ENCODE data around the gene BRAP.
A peak's percentile ranks its signal among the peaks of the same experiment; 100 is the strongest.
"Not testable (repeated sequence)": the region's sequence is repeated elsewhere in the genome, so short reads cannot be mapped to it uniquely, and the experiment has no call there.

BRAP gene

DNA sequence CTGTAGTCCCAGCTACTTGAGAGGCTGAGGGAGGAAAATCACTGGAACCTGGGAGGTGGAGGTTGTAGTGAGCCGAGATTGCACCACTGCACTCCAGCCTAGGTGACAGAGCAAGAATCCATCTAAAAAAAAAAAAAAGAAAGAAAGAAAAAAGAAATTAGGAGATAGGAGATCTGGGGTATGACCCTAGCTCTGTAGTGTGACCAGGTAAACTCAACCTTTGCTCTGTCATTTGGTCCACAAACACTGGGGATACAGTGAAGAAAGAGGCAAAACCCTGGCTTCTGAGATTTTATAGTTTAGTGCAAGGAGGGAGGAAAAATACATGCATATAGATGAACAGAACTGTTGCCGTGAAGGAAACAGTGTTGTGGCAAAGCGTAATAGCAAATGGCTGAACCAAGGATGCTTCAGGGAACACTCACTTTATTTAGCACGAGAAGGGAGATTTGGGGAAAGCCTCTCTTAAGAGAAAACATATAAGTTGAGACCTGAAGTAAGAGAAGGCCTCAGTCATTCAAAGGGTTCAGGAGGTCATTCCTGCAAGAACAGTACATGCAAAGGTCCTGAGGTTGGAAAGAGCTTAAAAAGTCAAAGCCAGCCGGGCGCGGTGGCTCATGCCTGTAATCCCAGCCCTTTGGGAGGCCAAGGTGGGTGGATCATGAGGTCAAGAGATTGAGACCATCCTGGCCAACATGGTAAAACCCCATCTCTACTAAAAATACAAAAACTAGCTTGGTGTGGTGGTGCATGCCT, 57.1 kb downstream of the BRAP start:
- no peaks in the 10 kb centered on the region for H3K36me3 ChIP-seq (ENCODE audit: control insufficient read depth, insufficient read depth, low read length)
- H3K27ac ChIP-seq (ENCODE audit: low read depth, low read length), result no peak overlapping the region
- no peak overlapping the region for H3K9ac ChIP-seq (ENCODE audit: low read length)
- no peaks in the 10 kb centered on the region for H3K4me1 ChIP-seq (ENCODE audit: control insufficient read depth, insufficient read depth, low read length)
- no peaks in the 10 kb centered on the region for H3K27me3 ChIP-seq (ENCODE audit: control insufficient read depth, insufficient read depth, low read length)
- no peak overlapping the region for H3K4me3 ChIP-seq (ENCODE audit: low read length)

- Histone ChIP-seq H3K27me3 (ENCODE audit: control insufficient read depth, insufficient read depth, low read length) (no peaks in the 10 kb centered on the region), H3K9ac (ENCODE audit: low read length) (no peak overlapping the region), H3K4me3 (ENCODE audit: low read length) (no peak overlapping the region), H3K4me1 (ENCODE audit: control insufficient read depth, insufficient read depth, low read length) (no peaks in the 10 kb centered on the region), H3K36me3 (ENCODE audit: control insufficient read depth, insufficient read depth, low read length) (no peaks in the 10 kb centered on the region), H3K27ac (ENCODE audit: low read depth, low read length) (no peak overlapping the region)
These were observed 59.5 kb downstream of the BRAP start for GRCh38 chr12:111626230-111626629.

GRCh38 chr12:111624540-111624939, 61.2 kb downstream of the BRAP start:
- Histone ChIP-seq H3K4me3 (ENCODE audit: low read length) (no peak overlapping the region), H3K9ac (ENCODE audit: low read length) (no peak overlapping the region), H3K36me3 (ENCODE audit: control insufficient read depth, insufficient read depth, low read length) (no peaks in the 10 kb centered on the region), H3K27me3 (ENCODE audit: control insufficient read depth, insufficient read depth, low read length) (no peaks in the 10 kb centered on the region), H3K27ac (ENCODE audit: low read depth, low read length) (no peak overlapping the region), H3K4me1 (ENCODE audit: control insufficient read depth, insufficient read depth, low read length) (no peaks in the 10 kb centered on the region)

DNA sequence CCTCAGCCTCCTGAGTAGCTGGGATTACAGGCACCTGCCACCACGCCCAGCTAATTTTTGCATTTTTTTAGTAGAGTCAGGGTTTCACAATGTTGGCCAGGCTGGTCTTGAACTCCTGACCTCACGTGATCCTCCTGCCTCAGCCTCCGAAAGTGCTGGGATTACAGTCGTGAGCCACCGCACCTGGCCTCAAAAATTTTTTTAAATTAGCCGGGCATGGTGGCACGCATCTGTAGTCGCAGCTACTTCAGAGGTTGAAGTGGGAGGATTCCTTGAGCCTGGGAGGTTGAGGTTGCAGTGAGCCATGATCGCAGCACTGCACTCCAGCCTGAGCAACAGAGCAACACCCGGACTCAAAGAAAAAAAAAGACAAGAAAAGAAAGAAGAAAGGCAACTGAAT, 67.9 kb downstream of the BRAP start:
- H3K36me3 ChIP-seq (ENCODE audit: control insufficient read depth, insufficient read depth, low read length); H3K4me1 ChIP-seq (ENCODE audit: control insufficient read depth, insufficient read depth, low read length); H3K27ac ChIP-seq (ENCODE audit: low read depth, low read length); H3K9ac ChIP-seq (ENCODE audit: low read length); H3K27me3 ChIP-seq (ENCODE audit: control insufficient read depth, insufficient read depth, low read length); H3K4me3 ChIP-seq (ENCODE audit: low read length): not testable (repeated sequence)

DNA sequence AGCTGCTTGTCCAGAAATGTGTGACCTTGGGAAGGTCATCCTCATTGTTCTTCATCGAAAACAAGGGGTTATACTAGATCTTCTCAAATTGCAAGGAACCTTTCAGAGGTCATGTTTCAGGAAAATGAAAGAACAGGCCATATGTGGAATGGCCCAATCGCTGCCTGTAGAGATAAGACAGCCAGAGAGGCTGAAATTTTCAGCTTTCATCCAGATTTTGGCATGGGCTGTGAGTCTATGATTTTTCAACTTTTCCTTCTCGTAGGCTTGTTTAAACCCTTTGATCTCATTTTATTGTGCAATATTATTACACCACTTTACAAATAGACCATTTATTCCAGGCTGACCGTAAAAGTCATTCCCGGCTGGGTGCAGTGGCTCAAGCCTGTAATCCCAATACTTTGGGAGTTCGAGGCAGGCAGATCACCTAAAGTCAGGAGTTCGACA, 69.6 kb downstream of the BRAP start:
- no peaks in the 10 kb centered on the region for H3K36me3 ChIP-seq (ENCODE audit: control insufficient read depth, insufficient read depth, low read length)
- no peaks in the 10 kb centered on the region for H3K27me3 ChIP-seq (ENCODE audit: control insufficient read depth, insufficient read depth, low read length)
- no peak overlapping the region for H3K4me3 ChIP-seq (ENCODE audit: low read length)
- H3K9ac ChIP-seq (ENCODE audit: low read length), result no peak overlapping the region
- H3K4me1 ChIP-seq (ENCODE audit: control insufficient read depth, insufficient read depth, low read length), result no peaks in the 10 kb centered on the region
- H3K27ac ChIP-seq (ENCODE audit: low read depth, low read length), result no peak overlapping the region

- H3K4me3 ChIP-seq (ENCODE audit: low read length), result no peak overlapping the region
- H3K27me3 ChIP-seq (ENCODE audit: control insufficient read depth, insufficient read depth, low read length), result no peaks in the 10 kb centered on the region
- no peaks in the 10 kb centered on the region for H3K36me3 ChIP-seq (ENCODE audit: control insufficient read depth, insufficient read depth, low read length)
- no peak overlapping the region for H3K27ac ChIP-seq (ENCODE audit: low read depth, low read length)
- no peaks in the 10 kb centered on the region for H3K4me1 ChIP-seq (ENCODE audit: control insufficient read depth, insufficient read depth, low read length)
- H3K9ac ChIP-seq (ENCODE audit: low read length), result no peak overlapping the region
These were observed 78.5 kb downstream of the BRAP start for GRCh38 chr12:111607239-111607638.

GRCh38 chr12:111606767-111607230, 79.0 kb downstream of the BRAP start:
- no peak overlapping the region for H3K27ac ChIP-seq (ENCODE audit: low read depth, low read length)

GRCh38 chr12:111605911-111606766, 79.6 kb downstream of the BRAP start:
- H3K4me1 ChIP-seq (ENCODE audit: control insufficient read depth, insufficient read depth, low read length), result no peaks in the 10 kb centered on the region
- no peak overlapping the region for H3K4me3 ChIP-seq (ENCODE audit: low read length)
- no peak overlapping the region for H3K27ac ChIP-seq (ENCODE audit: low read depth, low read length)
- no peaks in the 10 kb centered on the region for H3K36me3 ChIP-seq (ENCODE audit: control insufficient read depth, insufficient read depth, low read length)
- no peaks in the 10 kb centered on the region for H3K27me3 ChIP-seq (ENCODE audit: control insufficient read depth, insufficient read depth, low read length)
- no peak overlapping the region for H3K9ac ChIP-seq (ENCODE audit: low read length)

More at GRCh38 chr12:111606767-111607230, 79.0 kb downstream of the BRAP start:
- H3K36me3 ChIP-seq (ENCODE audit: control insufficient read depth, insufficient read depth, low read length), result no peaks in the 10 kb centered on the region
- no peak overlapping the region for H3K4me3 ChIP-seq (ENCODE audit: low read length)
- H3K9ac ChIP-seq (ENCODE audit: low read length), result no peak overlapping the region
- no peaks in the 10 kb centered on the region for H3K4me1 ChIP-seq (ENCODE audit: control insufficient read depth, insufficient read depth, low read length)
- no peaks in the 10 kb centered on the region for H3K27me3 ChIP-seq (ENCODE audit: control insufficient read depth, insufficient read depth, low read length)

GRCh38 chr12:111602857-111603256, 82.9 kb downstream of the BRAP start:
- not testable (repeated sequence) for H3K4me1 ChIP-seq (ENCODE audit: control insufficient read depth, insufficient read depth, low read length); H3K27me3 ChIP-seq (ENCODE audit: control insufficient read depth, insufficient read depth, low read length); H3K27ac ChIP-seq (ENCODE audit: low read depth, low read length); H3K36me3 ChIP-seq (ENCODE audit: control insufficient read depth, insufficient read depth, low read length); H3K4me3 ChIP-seq (ENCODE audit: low read length); H3K9ac ChIP-seq (ENCODE audit: low read length)

DNA sequence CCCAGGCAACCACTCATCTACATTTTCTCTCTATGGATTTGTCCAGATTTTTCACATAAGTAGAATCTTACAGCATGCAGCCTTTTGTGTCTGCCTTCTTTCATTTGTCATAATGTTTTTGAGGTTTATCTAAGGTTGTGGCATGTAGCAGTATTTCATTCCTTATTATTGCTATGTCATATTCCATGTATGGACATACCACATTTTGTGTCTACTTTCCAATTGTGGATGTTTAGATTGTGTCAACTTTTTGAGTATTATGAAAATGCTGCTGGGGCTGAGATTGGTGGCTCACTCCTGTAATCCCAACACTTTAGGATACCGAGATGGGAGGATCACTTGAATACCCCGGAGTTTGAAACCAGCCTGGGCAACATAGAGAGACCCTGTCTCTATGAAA, 83.4 kb downstream of the BRAP start:
- Histone ChIP-seq H3K4me3 (ENCODE audit: low read length) (no peak overlapping the region), H3K27me3 (ENCODE audit: control insufficient read depth, insufficient read depth, low read length) (no peaks in the 10 kb centered on the region), H3K9ac (ENCODE audit: low read length) (no peak overlapping the region), H3K4me1 (ENCODE audit: control insufficient read depth, insufficient read depth, low read length) (peaks cover 3% of the 10 kb centered on the region), H3K27ac (ENCODE audit: low read depth, low read length) (no peak overlapping the region), H3K36me3 (ENCODE audit: control insufficient read depth, insufficient read depth, low read length) (no peaks in the 10 kb centered on the region)

DNA sequence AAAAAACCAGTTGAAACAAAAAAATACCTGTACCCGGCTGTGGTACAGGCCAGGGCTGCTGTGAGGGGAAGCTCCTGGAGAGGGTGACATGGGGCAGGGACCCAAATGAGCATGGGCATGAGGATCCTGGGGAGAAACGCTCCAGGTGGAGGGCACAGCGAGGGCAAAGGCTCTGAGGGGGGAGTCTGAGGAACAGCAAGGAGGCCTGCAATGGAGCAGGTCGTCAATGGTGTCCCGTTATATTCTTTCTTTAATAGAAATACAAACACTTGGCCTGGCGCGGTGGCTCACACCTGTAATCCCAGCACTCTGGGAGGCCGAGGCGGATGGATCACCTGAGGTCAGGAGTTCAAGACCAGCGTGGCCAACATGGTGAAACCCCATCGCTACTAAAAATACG, 84.8 kb downstream of the BRAP start:
- not testable (repeated sequence) for H3K4me1 ChIP-seq (ENCODE audit: control insufficient read depth, insufficient read depth, low read length); H3K27ac ChIP-seq (ENCODE audit: low read depth, low read length); H3K27me3 ChIP-seq (ENCODE audit: control insufficient read depth, insufficient read depth, low read length); H3K9ac ChIP-seq (ENCODE audit: low read length); H3K36me3 ChIP-seq (ENCODE audit: control insufficient read depth, insufficient read depth, low read length); H3K4me3 ChIP-seq (ENCODE audit: low read length)

DNA sequence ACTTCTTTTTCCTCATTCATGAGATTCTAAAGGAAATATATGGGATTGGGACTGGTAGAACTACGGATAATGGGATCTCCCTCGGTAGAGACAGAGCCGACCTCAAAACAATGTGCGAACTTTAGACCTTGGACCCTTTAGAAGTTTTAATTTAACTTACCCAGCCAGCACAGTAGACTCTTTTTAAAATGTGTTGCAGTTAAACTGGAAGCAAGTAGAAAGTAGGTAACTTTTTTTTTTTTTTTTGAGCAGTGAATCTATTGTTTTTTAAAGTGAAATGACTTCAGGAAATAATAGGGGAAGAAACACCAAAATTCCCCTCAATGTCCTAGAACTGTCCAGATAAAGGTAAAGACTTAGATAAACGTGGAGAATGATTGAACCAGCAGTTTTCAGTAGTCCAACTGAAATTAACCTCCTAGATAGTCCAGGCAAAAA, 85.5 kb downstream of the BRAP start:
- peak overlapping the region; percentile 78 for H3K4me3 ChIP-seq (ENCODE audit: low read length)
- peak overlapping the region; percentile 92 for H3K27ac ChIP-seq (ENCODE audit: low read depth, low read length)
- H3K4me1 ChIP-seq (ENCODE audit: control insufficient read depth, insufficient read depth, low read length), result peaks cover 7% of the 10 kb centered on the region
- H3K9ac ChIP-seq (ENCODE audit: low read length), result no peak overlapping the region
- H3K36me3 ChIP-seq (ENCODE audit: control insufficient read depth, insufficient read depth, low read length), result no peaks in the 10 kb centered on the region
- H3K27me3 ChIP-seq (ENCODE audit: control insufficient read depth, insufficient read depth, low read length), result no peaks in the 10 kb centered on the region

All from rectal smooth muscle tissue (tissue), 1 donor.